ENCODE measurements around the gene TMPRSS13. TPM values are rescaled to one million over a fixed set of nuclear protein-coding genes. Genes with fewer than 3 reads are reported as not detected.
"Not testable (repeated sequence)": the region's sequence is repeated elsewhere in the genome, so short reads cannot be mapped to it uniquely, and the experiment has no call there.

Gene TMPRSS13
- total and polyA plus RNA-seq, 10 donors: 0.95 to 2.2 (median 1.6) TPM

GRCh38 chr11:117928446-117929141, 608 bp downstream of the TMPRSS13 start:
- H3K9me3 ChIP-seq: no peaks in the 10 kb centered on the region
- TF ChIP-seq CTCF (IDR thresholded peaks at IDR 0.05 in 8 of 11, conservative IDR thresholded peaks at IDR 0.05 in 3 of 11) (no peak), POLR2A (IDR thresholded peaks at IDR 0.05) (no peak), POLR2AphosphoS5 (IDR thresholded peaks at IDR 0.05) (no peak)
- no peak overlapping the region for H3K4me3 ChIP-seq
- 48 to 59% (median 50%) methylated on average over 6 of the region's 6 CpGs for WGBS, 5 donors
- intact Hi-C loops (cut with DNase I; ENCODE audit: low total_unique reads): no loop called here
- no peak for DNase-seq
- H3K36me3 ChIP-seq: no peaks in the 10 kb centered on the region
- peaks cover 3 to 42% (median 24%) of the 10 kb centered on the region in 6 donors for H3K4me1 ChIP-seq
- H3K27ac ChIP-seq: no peak overlapping the region
- H3K27me3 ChIP-seq (replicated peaks in 1 of 7): no peaks in the 10 kb centered on the region

GRCh38 chr11:117927926-117928325, 1.3 kb downstream of the TMPRSS13 start:
- Histone ChIP-seq H3K27me3 (replicated peaks in 1 of 7) (no peaks in the 10 kb centered on the region), H3K4me1 (peaks cover 3 to 42% (median 24%) of the 10 kb centered on the region in 6 donors), H3K36me3 (no peaks in the 10 kb centered on the region), H3K4me3 (no peak overlapping the region), H3K9me3 (no peaks in the 10 kb centered on the region), H3K27ac (no peak overlapping the region)
- intact Hi-C loops (cut with DNase I; ENCODE audit: low total_unique reads): no loop called here
- WGBS, 5 donors: 94 to 98% (median 97%) methylated on average over 3 of the region's 3 CpGs
- TF ChIP-seq CTCF (IDR thresholded peaks at IDR 0.05 in 8 of 11, conservative IDR thresholded peaks at IDR 0.05 in 3 of 11): no peak
- TF ChIP-seq POLR2AphosphoS5 (IDR thresholded peaks at IDR 0.05): no peak
- TF ChIP-seq POLR2A (IDR thresholded peaks at IDR 0.05): no peak
- peak; percentile 55 for DNase-seq

GRCh38 chr11:117926166-117926565, 3.0 kb downstream of the TMPRSS13 start:
- DNase-seq: peak; percentile 61
- H3K36me3 ChIP-seq; intact Hi-C loops (cut with DNase I; ENCODE audit: low total_unique reads); H3K27ac ChIP-seq; H3K27me3 ChIP-seq (replicated peaks in 1 of 7); H3K4me3 ChIP-seq; H3K9me3 ChIP-seq: not testable (repeated sequence)
- WGBS, 5 donors: 68 to 83% (median 79%) methylated on average over 5 to 7 of the region's 7 CpGs
- peaks cover 3 to 30% (median 15%) of the 10 kb centered on the region in 6 donors for H3K4me1 ChIP-seq

- Histone ChIP-seq H3K4me1 (peaks cover 0 to 21% (median 7%) of the 10 kb centered on the region in 6 donors), H3K4me3 (no peak overlapping the region), H3K27ac (no peak overlapping the region), H3K27me3 (replicated peaks in 1 of 7) (no peaks in the 10 kb centered on the region), H3K36me3 (no peaks in the 10 kb centered on the region), H3K9me3 (no peaks in the 10 kb centered on the region)
- TF ChIP-seq POLR2AphosphoS5 (IDR thresholded peaks at IDR 0.05): peak in 1 of 3 donors; percentile 30
- TF ChIP-seq POLR2A (IDR thresholded peaks at IDR 0.05): no peak
- intact Hi-C loops (cut with DNase I; ENCODE audit: low total_unique reads): no loop called here
- 69 to 84% (median 77%) methylated on average over 10 to 11 of the region's 11 CpGs for WGBS, 5 donors
- peak; percentile 64 for DNase-seq
Observed at GRCh38 chr11:117925198-117925925, 3.8 kb downstream of the TMPRSS13 start.

GRCh38 chr11:117924631-117925170, 4.5 kb downstream of the TMPRSS13 start:
- no peaks in the 10 kb centered on the region for H3K9me3 ChIP-seq
- no peak for TF ChIP-seq POLR2AphosphoS5 (IDR thresholded peaks at IDR 0.05)
- no peak for TF ChIP-seq POLR2A (IDR thresholded peaks at IDR 0.05)
- no peak for TF ChIP-seq CTCF (IDR thresholded peaks at IDR 0.05 in 8 of 11, conservative IDR thresholded peaks at IDR 0.05 in 3 of 11)
- DNase-seq: peak; percentile 23
- peaks cover 0 to 18% (median 2%) of the 10 kb centered on the region in 6 donors for H3K4me1 ChIP-seq
- no peak overlapping the region for H3K27ac ChIP-seq
- WGBS, 5 donors: 76 to 96% (median 93%) methylated on average over 11 of the region's 11 CpGs
- intact Hi-C loops (cut with DNase I; ENCODE audit: low total_unique reads): no loop called here
- no peaks in the 10 kb centered on the region for H3K27me3 ChIP-seq (replicated peaks in 1 of 7)
- H3K4me3 ChIP-seq: no peak overlapping the region
- H3K36me3 ChIP-seq: no peaks in the 10 kb centered on the region

All from spleen (tissue), 11 donors.